Hindlimb muscle (tissue), 1 donor: ENCODE measurements around the gene CWF19L2. TPM values are rescaled to one million over a fixed set of nuclear protein-coding genes. Genes with fewer than 3 reads are reported as not detected.
"Not testable (repeated sequence)": the region's sequence is repeated elsewhere in the genome, so short reads cannot be mapped to it uniquely, and the experiment has no call there.

Source experiments
- DNase-seq: peaks from one replicate; pipeline ENCODE4 v3.0.0-alpha.2; 2013
- polyA plus RNA-seq: library from polyadenylated mRNA; unstranded; fragments of 120-200 nt; gene quantifications from one replicate; pipeline ENCODE4 v1.2.1, GENCODE V29; 2013; ENCODE audit not compliant: insufficient read length

The CWF19L2 gene
- 8.3 TPM for polyA plus RNA-seq

DNA sequence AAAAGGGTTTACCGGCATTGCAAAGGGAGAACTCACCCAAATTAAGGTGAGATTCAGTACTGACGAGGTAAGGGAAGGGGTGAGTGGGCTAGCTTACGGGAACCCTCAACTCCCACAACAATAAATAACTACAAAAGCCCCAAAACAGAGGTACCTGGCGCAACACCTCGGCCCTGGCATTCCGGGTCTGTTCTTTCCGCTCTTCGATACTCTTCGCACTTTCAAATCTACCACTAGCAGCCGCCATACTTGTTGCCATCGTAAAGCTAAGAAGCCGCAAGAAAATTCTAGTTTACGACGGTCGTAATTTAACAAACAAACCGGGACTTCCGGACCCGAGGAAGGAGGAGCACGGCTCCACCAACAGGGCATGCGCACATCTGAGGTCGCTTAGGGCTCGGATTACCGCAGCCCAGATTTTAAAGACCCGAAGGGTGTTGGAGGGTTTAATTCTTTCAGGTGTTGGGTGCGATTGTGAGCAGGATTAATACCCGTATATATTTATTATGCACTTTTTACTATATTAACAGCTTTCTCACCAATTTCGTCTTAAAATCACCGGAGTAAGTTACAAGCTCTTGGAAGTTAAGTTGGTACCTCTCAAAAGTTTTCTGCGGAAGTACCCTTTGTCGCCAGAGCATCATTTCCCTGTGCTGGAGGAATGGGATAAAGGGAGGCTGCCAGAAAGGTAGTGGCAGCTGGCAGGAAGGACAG is at the start of gene CWF19L2:
Gene CWF19L2 (minus strand): TSS at position 268 of the 714 bp plus-strand sequence. CDS start 9 bp downstream, at position 259.
- peak; percentile 92 for DNase-seq

GRCh38 chr11:107505647-107506225 is 48.1 kb upstream of the CWF19L2 start:
- peak; percentile 8 for DNase-seq

DNA sequence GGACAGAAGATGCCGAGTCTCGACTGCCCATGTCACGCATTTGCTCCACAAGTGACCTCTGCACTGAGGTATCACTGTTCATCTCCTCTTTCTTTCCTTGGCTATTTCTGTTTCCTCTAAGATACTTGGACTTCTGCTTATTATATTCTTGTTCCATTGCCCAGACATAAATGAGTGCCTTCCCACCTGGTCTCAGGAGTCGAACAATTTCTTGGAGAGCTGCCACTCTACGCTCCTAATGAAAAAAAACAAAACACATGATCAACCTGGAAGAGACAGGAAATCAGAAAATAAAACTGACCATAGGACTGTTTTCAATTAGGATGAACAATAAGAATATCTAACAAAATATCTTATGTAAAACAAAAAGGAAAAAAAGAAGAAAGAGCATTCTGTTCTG is 47.4 kb upstream of the CWF19L2 start:
- DNase-seq: peak; percentile 6

- DNase-seq: no peak
Observed at GRCh38 chr11:107501713-107502112, 44.1 kb upstream of the CWF19L2 start.

DNA sequence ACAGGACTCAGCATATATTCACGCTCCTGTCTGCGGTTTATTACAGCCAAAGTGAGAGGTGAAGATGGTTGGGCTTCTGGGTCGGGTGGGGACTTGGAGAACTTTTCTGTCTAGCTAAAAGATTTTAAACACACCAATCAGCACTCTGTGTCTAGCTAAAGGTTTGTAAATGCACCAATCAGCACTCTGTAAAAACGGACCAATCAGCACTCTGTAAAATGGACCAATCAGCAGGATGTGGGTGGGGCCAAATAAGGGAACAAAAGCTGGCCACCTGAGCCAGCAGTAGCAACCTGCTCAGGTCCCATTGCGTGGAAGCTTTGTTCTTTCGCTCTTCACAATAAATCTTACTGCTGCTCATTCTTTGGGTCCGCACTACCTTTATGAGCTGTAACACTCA is 39.7 kb upstream of the CWF19L2 start:
- DNase-seq: not testable (repeated sequence)

DNA sequence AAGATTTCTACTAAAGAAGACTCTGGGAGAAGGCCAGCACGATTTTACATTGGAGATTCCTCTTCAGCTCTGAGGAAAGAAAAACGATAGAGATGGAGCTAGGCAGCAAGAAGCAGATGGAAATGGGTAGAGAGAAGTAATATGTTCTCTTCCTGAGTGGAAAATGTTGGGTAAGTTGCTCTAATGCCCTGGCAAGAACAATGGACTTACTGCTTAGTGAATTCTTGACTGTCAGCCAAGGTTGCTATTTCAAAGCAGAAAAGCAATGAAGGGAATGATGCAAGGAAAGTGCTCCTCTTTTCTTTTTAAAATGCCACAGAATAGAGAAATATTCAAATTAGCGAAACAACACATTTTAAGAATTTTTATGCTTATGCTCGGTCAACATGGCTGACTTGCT is 38.4 kb upstream of the CWF19L2 start:
- peak; percentile 16 for DNase-seq

GRCh38 chr11:107494055-107494454 is 36.4 kb upstream of the CWF19L2 start:
- no peak for DNase-seq

- DNase-seq: no peak
Observed at GRCh38 chr11:107493117-107493516, 35.5 kb upstream of the CWF19L2 start.

- no peak for DNase-seq
Observed at GRCh38 chr11:107490836-107491235, 33.2 kb upstream of the CWF19L2 start.

GRCh38 chr11:107482234-107482633 is 24.6 kb upstream of the CWF19L2 start:
- no peak for DNase-seq

DNA sequence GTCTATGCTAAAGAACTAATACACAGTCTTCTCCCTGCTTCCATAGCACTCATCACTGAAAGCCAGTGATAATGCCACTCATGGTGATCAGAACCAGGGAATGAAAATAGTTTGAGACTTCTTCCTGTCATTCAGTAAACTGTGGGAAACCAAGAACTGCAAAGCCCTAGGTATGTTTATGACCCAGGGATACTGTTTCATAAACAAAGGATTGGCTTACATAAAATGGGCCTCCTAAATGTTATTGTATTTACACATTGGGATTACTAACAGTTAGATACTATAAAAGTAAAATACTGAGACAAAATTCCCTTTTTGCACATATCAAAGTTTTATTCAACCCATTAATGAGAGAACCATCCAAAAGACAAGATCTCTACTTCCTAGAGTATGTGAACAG is 21.3 kb upstream of the CWF19L2 start:
- no peak for DNase-seq

GRCh38 chr11:107477820-107478219 is 20.2 kb upstream of the CWF19L2 start:
- no peak for DNase-seq

- DNase-seq: no peak
Observed at GRCh38 chr11:107473792-107474191, 16.2 kb upstream of the CWF19L2 start.

DNA sequence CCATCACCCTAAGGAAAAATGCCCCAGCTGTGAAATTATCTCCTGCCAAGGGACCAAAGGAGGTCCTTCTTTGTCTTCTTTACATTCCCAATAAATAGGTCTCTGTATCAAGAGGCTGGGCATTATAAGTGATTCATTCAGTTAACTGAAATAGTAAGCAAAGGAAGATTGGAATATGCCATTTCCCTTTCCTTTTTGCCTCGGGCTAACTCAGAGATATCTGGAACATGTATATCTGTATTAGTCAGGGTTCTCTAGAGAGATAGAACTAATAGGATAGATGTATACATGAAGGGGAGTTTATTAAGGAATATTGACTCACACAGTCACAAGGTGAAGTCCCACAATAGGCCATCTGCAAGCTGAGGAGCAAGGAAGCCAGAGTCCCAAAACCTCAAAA is 15.3 kb upstream of the CWF19L2 start:
- no peak for DNase-seq

DNA sequence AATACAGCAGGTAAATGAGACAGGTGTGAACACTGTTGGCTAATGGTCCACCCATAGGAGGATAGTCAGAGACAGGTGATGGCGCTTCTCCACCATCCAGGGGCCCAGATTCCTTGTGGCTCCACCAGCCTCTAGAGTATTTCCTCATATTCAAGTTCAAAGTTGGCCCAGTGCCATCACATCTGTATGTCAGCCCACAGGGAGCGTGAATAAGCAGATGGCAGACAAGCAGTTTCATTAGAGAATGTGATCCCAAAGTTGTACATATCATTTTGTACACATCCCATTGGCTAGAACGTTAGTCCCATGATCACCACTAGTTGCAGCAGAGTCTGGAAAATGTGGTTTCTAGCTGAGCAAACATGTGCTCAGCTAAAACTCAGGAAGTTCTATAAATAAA is 11.0 kb upstream of the CWF19L2 start:
- no peak for DNase-seq

GRCh38 chr11:107467696-107468095 is 10.1 kb upstream of the CWF19L2 start:
- DNase-seq: no peak

DNA sequence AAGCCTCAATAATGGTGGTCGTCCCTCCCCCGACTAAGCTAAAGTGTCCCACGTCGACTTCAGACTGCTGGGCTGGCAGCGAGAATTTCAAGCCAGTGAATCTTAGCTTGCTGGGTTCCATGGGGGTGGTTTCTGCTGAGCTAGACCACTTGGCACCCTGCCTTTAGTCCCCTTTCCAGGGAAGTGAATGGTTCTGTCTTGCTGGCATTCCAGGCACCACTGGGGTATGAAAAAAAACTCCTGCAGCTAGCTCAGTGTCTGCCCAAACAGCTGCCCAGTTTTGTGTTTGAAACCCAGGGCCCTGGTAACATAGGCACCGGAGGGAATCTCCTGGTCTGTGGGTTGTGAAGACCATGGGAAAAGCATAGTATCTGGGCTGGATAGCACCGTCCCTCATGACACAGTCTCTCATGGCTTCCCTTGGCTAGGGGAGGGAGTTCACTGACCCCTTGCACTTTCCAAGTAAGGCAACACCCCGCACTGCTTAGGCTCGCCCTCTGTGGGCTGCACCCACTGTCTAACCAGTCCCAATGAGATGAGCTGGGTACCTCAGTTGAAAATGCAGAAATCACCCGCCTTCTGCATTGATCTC is 8.7 kb upstream of the CWF19L2 start:
- DNase-seq: not testable (repeated sequence)

DNA sequence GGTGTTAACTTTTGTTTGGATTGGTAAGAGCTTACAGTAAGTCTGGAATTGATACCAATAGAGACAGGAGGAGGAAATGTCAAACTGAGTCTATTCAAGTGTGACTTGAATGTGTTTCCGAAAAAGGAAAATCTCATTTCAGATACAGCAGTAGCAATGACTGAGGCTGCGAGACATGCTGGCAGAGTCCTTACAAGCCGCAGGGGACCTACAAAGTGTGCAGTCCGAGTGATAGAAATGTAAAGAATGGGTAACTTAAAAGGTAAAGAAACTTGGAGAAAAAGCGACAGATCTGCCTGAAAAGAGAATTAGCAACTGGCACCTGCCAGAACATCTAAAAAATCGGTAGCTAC is 444 bp downstream of the CWF19L2 start:
- DNase-seq: no peak

- no peak for DNase-seq
Observed at GRCh38 chr11:107453594-107454286, 3.9 kb downstream of the CWF19L2 start.

GRCh38 chr11:107446822-107447431 is 10.7 kb downstream of the CWF19L2 start:
- DNase-seq: no peak

DNA sequence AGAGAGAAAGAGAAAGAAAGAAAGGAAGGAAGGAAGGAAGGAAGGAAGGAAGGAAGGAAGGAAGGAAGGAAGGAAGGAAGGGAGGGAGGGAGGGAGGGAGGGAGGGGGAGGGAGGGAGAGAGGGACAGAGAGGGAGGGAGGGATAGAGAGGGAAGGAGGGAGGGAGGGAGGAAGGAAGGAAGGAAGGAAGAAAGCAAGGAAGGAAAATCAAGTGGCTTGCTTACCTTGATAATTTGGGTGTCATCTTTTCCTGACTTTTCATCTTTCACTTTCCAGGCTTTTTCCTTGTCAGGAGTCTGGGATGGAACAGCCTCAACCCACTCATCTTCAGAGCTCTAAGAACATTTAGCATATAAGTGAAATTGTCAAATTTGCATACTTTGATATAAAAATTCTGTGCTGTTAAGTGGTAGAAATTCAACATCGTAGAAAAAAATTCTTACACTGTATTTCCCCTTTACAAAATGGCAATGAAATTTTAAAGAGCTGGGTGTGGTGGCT is 14.9 kb downstream of the CWF19L2 start:
- DNase-seq: no peak

GRCh38 chr11:107439586-107440167 is 17.9 kb downstream of the CWF19L2 start:
- DNase-seq: no peak
